ENCODE data around the gene RFC5.
"Not testable (repeated sequence)": the region's sequence is repeated elsewhere in the genome, so short reads cannot be mapped to it uniquely, and the experiment has no call there.

The RFC5 gene

GRCh38 chr12:118053071-118053985 is 36.8 kb downstream of the RFC5 start:
- no peak for DNase-seq

DNA sequence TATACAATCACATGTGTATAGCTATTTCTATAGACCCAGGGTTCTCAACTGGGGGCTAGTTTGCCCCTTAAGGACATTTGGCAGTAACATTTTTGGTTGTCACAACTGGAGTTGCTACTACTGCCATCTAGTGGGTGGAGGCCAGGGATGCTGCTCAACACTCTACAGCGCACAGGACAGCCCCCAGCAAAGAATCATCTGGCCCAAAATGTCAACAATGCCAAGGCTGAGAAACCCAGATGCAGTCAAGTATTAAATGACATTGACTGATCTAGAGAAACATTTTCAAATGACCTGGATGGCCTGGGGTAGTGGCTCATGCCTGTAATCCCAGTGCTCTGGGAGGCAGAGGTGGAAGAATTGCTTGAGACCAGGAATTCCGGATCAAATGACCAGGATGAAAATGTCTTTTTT is 38.6 kb downstream of the RFC5 start:
- peak; percentile 45 to 58 (median 49) for DNase-seq

GRCh38 chr12:118055865-118056773 is 39.6 kb downstream of the RFC5 start:
- DNase-seq, result peak in 2 of 3 experiments; percentile 12 to 27

DNA sequence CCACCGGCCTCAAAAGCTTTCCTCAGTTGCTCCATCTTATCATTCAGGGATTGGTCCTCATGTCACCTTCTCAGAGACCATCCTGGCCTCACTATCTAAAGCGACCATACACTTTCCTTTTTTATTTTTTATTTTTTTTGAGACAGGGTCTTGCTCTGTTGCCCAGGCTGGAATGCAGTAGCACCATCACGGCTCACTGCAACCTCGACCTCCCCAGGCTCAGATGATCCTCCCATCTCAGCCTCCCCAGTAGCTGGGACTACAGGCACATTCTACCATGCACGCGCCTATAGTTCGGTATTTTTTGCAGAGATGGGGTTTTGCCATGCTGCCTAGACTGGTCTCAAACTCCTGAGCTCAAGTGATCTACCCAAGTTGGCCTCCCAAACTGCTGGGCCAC is 41.7 kb downstream of the RFC5 start:
- no peak for DNase-seq

DNA sequence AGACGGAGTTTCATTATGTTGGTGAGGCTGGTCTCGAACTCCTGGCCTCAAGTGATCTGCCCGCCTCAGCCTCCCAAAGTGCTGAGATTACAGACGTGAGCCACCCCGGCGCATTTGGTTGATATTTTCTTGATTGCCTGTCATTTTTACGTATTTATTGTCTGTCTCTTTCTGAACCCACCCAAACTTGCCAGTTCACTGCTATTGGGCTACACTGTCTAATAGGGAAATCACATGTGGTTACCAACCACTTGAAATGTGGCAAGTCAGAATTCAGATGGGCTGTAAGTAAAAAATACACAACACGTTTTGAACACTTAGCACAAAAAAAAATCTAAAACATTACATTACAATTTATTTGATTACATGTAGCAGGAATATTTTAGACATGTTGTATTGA is 42.4 kb downstream of the RFC5 start:
- DNase-seq, result no peak

- DNase-seq, result peak; percentile 20 to 58 (median 43)
These were observed 43.1 kb downstream of the RFC5 start for GRCh38 chr12:118059341-118060191.

GRCh38 chr12:118060301-118061010 is 44.0 kb downstream of the RFC5 start:
- peak; percentile 58 to 76 (median 73) for DNase-seq

GRCh38 chr12:118061011-118061872 is 44.7 kb downstream of the RFC5 start, which contains the start of gene WSB2:
TSS of gene WSB2 (minus strand) at chr12:118061179. CDS start at chr12:118061048, 131 bp downstream.
- DNase-seq, result peak; percentile 75 to 87 (median 84)

- DNase-seq, result peak; percentile 67 to 86 (median 80)
These were observed 45.7 kb downstream of the RFC5 start for GRCh38 chr12:118061873-118062843.

- DNase-seq, result no peak
These were observed 47.3 kb downstream of the RFC5 start for GRCh38 chr12:118063576-118064391.

DNA sequence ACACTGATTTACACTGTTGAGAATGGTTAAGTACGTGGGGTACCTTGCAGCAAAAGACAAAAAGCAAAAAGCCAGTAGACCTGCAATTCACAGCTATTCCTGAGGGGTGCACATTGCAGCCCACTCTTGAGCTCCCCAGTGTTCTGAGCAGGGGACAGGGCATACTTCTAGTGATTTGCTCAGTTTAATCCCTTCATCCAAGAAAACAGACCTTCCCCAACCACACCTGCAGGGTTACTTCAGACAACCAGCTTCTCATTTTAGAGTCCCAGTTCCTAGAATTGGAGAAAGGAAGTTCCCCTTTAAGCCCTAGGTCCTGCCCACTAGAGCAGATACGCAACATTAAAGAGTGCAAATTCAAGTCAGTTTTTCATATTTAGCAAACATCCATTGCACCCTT is 48.1 kb downstream of the RFC5 start:
- DNase-seq, result peak in 1 of 3 experiments; percentile 28

DNA sequence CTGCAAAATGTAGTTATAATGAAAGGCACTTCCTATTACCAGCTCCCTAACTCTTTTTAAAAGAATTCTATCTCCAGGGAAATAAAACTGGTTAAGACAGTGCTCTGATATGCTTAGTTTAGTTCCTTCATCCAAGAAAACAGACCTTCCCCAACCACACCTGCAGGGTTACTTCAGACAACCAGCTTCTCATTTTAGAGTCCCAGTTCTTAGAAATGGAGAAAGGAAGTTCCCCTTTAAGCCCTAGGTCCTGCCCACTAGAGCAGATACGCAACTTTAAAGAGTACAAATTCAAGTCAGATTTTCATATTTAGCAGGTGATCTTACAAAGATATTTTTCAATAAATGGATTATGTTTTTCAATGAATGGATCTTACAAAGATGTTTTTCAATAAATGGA is 48.9 kb downstream of the RFC5 start:
- no peak for DNase-seq

GRCh38 chr12:118068445-118068844 is 51.9 kb downstream of the RFC5 start:
- no peak for DNase-seq

DNA sequence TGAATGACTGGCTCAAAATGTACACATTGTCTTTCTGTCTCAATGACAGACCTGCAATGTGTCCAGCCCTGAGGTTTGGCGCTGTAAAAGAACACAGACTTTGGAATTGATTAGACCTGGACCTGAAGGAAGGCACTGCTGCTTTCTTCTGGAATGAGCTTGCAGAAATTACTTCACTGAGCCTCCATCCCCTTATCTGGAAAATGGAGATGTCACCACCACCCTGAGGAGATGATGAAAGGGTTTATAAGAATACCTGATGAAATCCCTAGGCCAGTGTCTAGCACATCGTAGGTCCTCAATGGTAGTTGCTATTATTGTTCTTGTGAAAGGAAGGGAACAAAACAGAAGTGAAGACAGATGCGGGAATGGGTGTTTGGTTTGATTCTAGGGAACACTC is 54.1 kb downstream of the RFC5 start:
- no peak for DNase-seq

GRCh38 chr12:118073768-118074167 is 57.3 kb downstream of the RFC5 start:
- no peak for DNase-seq

DNA sequence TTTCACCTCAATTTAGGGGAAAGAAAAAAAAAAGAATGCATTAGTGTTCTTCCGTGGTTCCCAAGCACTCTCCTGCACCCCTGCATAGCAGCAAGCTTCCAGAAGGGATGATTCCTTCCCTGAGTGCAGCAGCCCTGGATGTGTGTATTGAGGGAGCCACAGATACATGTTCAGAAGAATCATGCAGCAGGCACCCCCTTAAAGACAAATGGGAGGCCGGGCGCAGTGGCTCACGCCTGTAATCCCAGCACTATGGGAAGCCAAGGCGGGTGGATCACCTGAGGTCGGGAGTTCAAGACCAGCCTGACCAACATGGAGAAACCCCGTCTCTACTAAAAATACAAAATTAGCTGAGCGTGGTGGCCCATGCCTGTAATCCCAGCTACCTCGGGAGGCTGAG is 65.0 kb downstream of the RFC5 start:
- not testable (repeated sequence) for DNase-seq
